ENCODE measurements around the gene MIDN.

The MIDN gene

GRCh38 chr19:1292419-1293151, 44.2 kb downstream of the MIDN start:
- no peak overlapping the region for H3K4me3 ChIP-seq
- H3K36me3 ChIP-seq, result no peaks in the 10 kb centered on the region
- peak overlapping the region; percentile 92 for H3K4me2 ChIP-seq
- H3K27me3 ChIP-seq, result peaks cover 66% of the 10 kb centered on the region
- H4K20me1 ChIP-seq, result peaks cover 84% of the 10 kb centered on the region
- H3K9me3 ChIP-seq, result no peaks in the 10 kb centered on the region
- no peak overlapping the region for H3K27ac ChIP-seq
- no peak overlapping the region for H3K9ac ChIP-seq
- TF ChIP-seq Cebpa-rat (IDR thresholded peaks at IDR 0.05), result no peak
- peaks cover 78% of the 10 kb centered on the region for H3K4me1 ChIP-seq

GRCh38 chr19:1293782-1294604, 45.6 kb downstream of the MIDN start:
- peaks cover 70% of the 10 kb centered on the region for H4K20me1 ChIP-seq
- 0 out of 2 replicates have a peak, but pooled peaks cover 4% of the 10 kb centered on the region for H3K36me3 ChIP-seq
- no peaks in the 10 kb centered on the region for H3K9me3 ChIP-seq
- peak overlapping the region; percentile 48; the same call in 1 of the 2 replicates for H3K9ac ChIP-seq
- H3K4me1 ChIP-seq, result peaks cover 67% of the 10 kb centered on the region
- H3K27me3 ChIP-seq, result peaks cover 52% of the 10 kb centered on the region
- H3K4me3 ChIP-seq, result peak overlapping the region; percentile 26
- no peak for TF ChIP-seq Cebpa-rat (IDR thresholded peaks at IDR 0.05)
- H3K27ac ChIP-seq, result no peak overlapping the region
- peak overlapping the region; percentile 92 for H3K4me2 ChIP-seq

GRCh38 chr19:1294688-1295087, 46.3 kb downstream of the MIDN start:
- Histone ChIP-seq H3K36me3 (peaks cover 4% of the 10 kb centered on the region; the same call in 1 of the 2 replicates), H3K27ac (no peak overlapping the region), H3K9ac (no peak overlapping the region), H3K4me3 (no peak overlapping the region), H3K27me3 (peaks cover 46% of the 10 kb centered on the region), H3K4me2 (peak overlapping the region; percentile 92), H4K20me1 (peaks cover 63% of the 10 kb centered on the region), H3K4me1 (peaks cover 67% of the 10 kb centered on the region), H3K9me3 (no peaks in the 10 kb centered on the region)
- no peak for TF ChIP-seq Cebpa-rat (IDR thresholded peaks at IDR 0.05)

GRCh38 chr19:1295169-1296012, 47.0 kb downstream of the MIDN start:
- H3K9me3 ChIP-seq, result no peaks in the 10 kb centered on the region
- H3K36me3 ChIP-seq, result peaks cover 4% of the 10 kb centered on the region; the same call in 1 of the 2 replicates
- TF ChIP-seq Cebpa-rat (IDR thresholded peaks at IDR 0.05), result no peak
- H3K4me2 ChIP-seq, result peak overlapping the region; percentile 92
- H3K9ac ChIP-seq, result no peak overlapping the region
- no peak overlapping the region for H3K27ac ChIP-seq
- H3K27me3 ChIP-seq, result peaks cover 42% of the 10 kb centered on the region
- H4K20me1 ChIP-seq, result peaks cover 56% of the 10 kb centered on the region
- no peak overlapping the region for H3K4me3 ChIP-seq
- H3K4me1 ChIP-seq, result peaks cover 63% of the 10 kb centered on the region

GRCh38 chr19:1296078-1296477, 47.7 kb downstream of the MIDN start:
- Histone ChIP-seq H3K27ac (no peak overlapping the region), H3K4me2 (peak overlapping the region; percentile 69), H3K36me3 (peaks cover 4% of the 10 kb centered on the region; the same call in 1 of the 2 replicates), H4K20me1 (peaks cover 49% of the 10 kb centered on the region), H3K9me3 (no peaks in the 10 kb centered on the region), H3K4me3 (no peak overlapping the region; the same call in 1 of the 2 replicates), H3K4me1 (peaks cover 56% of the 10 kb centered on the region), H3K9ac (no peak overlapping the region), H3K27me3 (peaks cover 35% of the 10 kb centered on the region)
- TF ChIP-seq Cebpa-rat (IDR thresholded peaks at IDR 0.05), result no peak

- Histone ChIP-seq H3K9ac (no peak overlapping the region), H3K36me3 (peaks cover 4% of the 10 kb centered on the region; the same call in 1 of the 2 replicates), H3K4me2 (peak overlapping the region; percentile 69), H3K27me3 (peaks cover 29% of the 10 kb centered on the region), H3K4me3 (no peak overlapping the region; the same call in 1 of the 2 replicates), H3K9me3 (no peaks in the 10 kb centered on the region), H3K27ac (no peak overlapping the region), H4K20me1 (peaks cover 42% of the 10 kb centered on the region), H3K4me1 (peaks cover 50% of the 10 kb centered on the region)
- TF ChIP-seq Cebpa-rat (IDR thresholded peaks at IDR 0.05), result no peak
Observed at GRCh38 chr19:1296575-1297271, 48.3 kb downstream of the MIDN start.

GRCh38 chr19:1298235-1298634, 49.9 kb downstream of the MIDN start:
- peaks cover 27% of the 10 kb centered on the region for H4K20me1 ChIP-seq
- no peak overlapping the region for H3K4me2 ChIP-seq
- H3K9me3 ChIP-seq, result no peaks in the 10 kb centered on the region

GRCh38 chr19:1299801-1300200, 51.4 kb downstream of the MIDN start:
- peaks cover 4% of the 10 kb centered on the region; the same call in 1 of the 2 replicates for H3K36me3 ChIP-seq
- peaks cover 12% of the 10 kb centered on the region; the same call in 1 of the 2 replicates for H4K20me1 ChIP-seq
- no peak overlapping the region for H3K4me3 ChIP-seq
- no peak overlapping the region for H3K4me2 ChIP-seq
- no peaks in the 10 kb centered on the region for H3K9me3 ChIP-seq
- peaks cover 19% of the 10 kb centered on the region for H3K4me1 ChIP-seq
- H3K9ac ChIP-seq, result no peak overlapping the region
- no peak overlapping the region for H3K27ac ChIP-seq
- TF ChIP-seq Cebpa-rat (IDR thresholded peaks at IDR 0.05), result no peak
- H3K27me3 ChIP-seq, result peaks cover 2% of the 10 kb centered on the region; the same call in 1 of the 2 replicates

More at GRCh38 chr19:1298235-1298634, 49.9 kb downstream of the MIDN start:
- no peak for TF ChIP-seq Cebpa-rat (IDR thresholded peaks at IDR 0.05)
- Histone ChIP-seq H3K4me3 (no peak overlapping the region), H3K9ac (no peak overlapping the region), H3K36me3 (peaks cover 4% of the 10 kb centered on the region; the same call in 1 of the 2 replicates), H3K4me1 (peaks cover 35% of the 10 kb centered on the region), H3K27me3 (peaks cover 14% of the 10 kb centered on the region; the same call in 1 of the 2 replicates), H3K27ac (no peak overlapping the region)
